GM19324 (cell line): ENCODE measurements around the gene LEMD3.
"Not testable (repeated sequence)": the region's sequence is repeated elsewhere in the genome, so short reads cannot be mapped to it uniquely, and the experiment has no call there.

ENCODE experiments used
- ATAC-seq: cut with Tn5 transposase; IDR thresholded peaks from one replicate; pipeline ENCODE4 v1.9.1; 2021; ENCODE audit warnings: mild to moderate bottlenecking, moderate library complexity; ENCODE audit not compliant: unreplicated experiment, low FRiP score

Gene LEMD3

GRCh38 chr12:65276916-65277530 lies 107.6 kb downstream of the LEMD3 start:
- no peak for ATAC-seq

- no peak for ATAC-seq
Measured at GRCh38 chr12:65277994-65278575, 108.7 kb downstream of the LEMD3 start.

DNA sequence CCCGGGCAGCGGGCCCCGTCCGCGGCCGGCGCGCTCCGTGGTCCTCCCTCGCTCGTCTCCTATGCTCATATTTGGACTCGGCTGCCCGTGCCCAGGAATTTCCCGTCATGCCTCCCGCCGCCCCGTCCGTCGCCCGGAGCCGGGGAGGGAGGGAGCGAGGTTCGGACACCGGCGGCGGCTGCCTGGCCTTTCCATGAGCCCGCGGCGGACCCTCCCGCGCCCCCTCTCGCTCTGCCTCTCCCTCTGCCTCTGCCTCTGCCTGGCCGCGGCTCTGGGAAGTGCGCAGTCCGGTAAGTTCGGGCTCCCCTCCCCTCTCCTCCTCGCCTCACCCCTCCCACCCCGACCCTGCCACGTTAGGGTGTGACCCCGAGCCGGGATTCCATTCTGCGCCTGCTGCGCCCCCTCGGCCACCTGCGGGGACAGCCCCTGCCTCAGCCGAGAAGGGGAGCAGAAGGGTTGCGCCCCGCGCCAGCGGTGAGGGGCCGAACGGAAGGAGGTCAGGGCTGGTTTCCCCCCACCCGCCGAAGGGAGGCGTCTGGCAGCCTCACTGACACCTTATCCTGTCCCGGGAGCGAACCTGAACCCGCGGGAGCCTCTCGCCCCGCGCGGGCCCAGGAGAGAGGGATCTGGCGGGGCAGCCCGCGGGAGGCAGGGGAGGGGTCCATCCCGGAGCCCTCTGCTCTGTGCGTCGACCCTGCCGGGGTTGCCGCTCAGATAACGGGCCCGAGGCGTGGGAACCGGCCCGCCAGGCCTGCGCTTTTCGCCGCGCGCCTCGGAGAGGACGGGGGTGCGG lies 109.4 kb downstream of the LEMD3 start, which contains the start of gene MSRB3:
TSS of gene MSRB3 (plus strand) at position 108 of the 793 bp plus-strand sequence. CDS start 29,897 bp downstream, outside the sequence.
- ATAC-seq: peak; percentile 48

DNA sequence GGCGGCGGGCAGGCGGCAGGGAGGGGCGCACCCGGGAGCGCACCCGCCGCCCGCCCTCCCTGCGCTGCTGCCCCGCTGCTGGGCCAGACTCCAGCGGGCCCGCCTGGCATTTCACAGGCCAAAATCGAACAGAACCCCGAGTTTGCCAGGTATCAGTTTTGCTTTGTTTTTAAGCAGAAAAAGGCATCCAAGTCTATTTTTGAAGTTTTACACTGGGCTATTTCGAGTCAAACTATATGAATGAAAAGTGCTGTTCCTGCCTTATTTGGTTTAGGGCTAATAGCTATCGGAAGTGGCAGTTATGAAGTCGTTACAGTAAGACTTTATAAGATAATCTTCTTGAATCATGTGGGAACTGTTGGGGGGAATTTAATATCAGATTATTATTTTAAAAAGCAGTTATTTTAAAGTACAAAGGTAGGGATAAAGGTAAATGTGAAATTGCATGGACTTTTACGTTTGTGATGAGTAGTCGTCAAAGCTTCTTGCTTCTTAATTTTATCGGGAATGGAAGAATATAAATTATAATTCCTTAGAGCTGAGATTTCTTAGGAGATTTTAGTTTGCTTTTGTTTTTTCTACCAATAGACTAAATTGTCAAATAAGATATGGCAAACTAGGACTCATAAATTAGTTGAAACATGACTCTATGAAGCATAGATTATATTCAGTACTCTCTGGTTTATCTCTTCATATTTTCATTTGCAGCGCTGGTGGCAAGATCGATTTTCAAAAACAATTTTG lies 110.2 kb downstream of the LEMD3 start:
- peak; percentile 26 for ATAC-seq

GRCh38 chr12:65280306-65280705 lies 110.9 kb downstream of the LEMD3 start:
- ATAC-seq: no peak

- ATAC-seq: no peak
Measured at GRCh38 chr12:65282840-65283239, 113.5 kb downstream of the LEMD3 start.

- ATAC-seq: not testable (repeated sequence)
Measured at GRCh38 chr12:65285532-65285931, 116.1 kb downstream of the LEMD3 start.

- ATAC-seq: no peak
Measured at GRCh38 chr12:65287426-65287825, 118.0 kb downstream of the LEMD3 start.

- ATAC-seq: no peak
Measured at GRCh38 chr12:65292241-65292640, 122.9 kb downstream of the LEMD3 start.

DNA sequence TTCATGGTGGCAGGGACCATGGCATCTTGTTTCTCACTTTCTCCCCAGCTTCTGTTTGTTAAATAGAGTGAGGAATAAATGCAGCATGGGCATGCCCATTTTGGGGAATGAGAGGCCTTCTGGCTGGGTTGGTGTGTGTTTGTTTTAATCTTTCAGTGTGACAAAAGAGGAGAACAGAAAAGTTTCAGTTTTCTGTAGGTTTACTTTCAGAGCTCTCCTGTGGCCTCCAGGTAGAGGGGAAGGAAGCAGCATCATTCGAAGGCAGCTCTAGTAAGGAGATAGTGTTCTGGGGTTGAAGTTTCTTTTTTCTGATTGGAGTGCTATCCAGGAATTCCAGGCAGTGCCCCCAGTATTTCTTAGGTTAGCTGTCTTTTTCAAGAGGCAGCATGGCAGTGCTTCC lies 124.4 kb downstream of the LEMD3 start:
- ATAC-seq: no peak

GRCh38 chr12:65294641-65295262 lies 125.4 kb downstream of the LEMD3 start:
- no peak for ATAC-seq

DNA sequence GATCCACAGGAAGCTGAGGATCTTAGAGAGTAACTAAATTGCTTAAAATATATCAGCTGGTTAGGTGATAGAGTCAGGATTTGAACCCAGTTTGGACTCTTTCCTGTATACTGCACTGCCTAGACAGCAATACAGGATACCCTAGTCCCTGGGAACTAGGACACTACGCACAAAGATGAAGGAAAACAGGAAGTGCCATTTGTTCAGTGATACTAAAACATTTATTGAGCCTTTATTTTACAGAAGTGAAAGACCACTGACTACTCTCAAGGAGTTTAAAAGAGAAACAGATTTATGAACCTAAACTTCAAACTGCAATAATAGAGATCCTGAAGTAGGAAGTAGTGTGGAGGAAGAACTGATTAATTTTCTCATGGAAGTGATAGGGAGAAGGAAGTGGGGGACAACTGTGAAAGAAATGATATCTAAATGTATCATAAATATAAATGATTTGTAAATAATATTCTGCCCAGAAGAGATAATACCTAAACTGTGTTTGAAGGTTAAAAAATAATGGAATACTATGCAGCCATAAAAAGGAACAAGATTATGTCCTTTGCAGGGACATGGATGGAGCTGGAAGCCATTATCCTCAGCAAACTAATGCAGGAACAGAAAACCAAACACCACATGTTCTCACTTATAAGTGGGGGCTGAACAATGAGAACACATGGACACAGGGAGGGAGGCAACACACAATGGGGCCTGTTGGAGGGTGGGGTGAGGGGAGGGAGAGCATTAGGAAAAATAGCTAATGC lies 127.3 kb downstream of the LEMD3 start:
- no peak for ATAC-seq
